Thoracic aorta (tissue), 2 donors: ENCODE data around the gene GLRA3. TPM values are rescaled to one million over a fixed set of nuclear protein-coding genes. Genes with fewer than 3 reads are reported as not detected.

Experiments used
- ATAC-seq: fragments of 150-250 bp; one replicate; pipeline ENCODE4 v1.8.0; 2017; ENCODE audit warnings: low read depth; ENCODE audit not compliant: insufficient number of reproducible peaks, low FRiP score
- DNase-seq: peaks from one replicate; pipeline ENCODE4 v3.0.0-alpha.2; 2020; ENCODE audit warnings: low spot score
- H3K27ac ChIP-seq, 2 donors: fragments of 200-600 bp; sonication (generic); 1 replicate in 1 of 2; 2 replicates in 1 of 2; pipeline ENCODE4 v1.5.1; 2016; ENCODE audit warnings: mild to moderate bottlenecking in 2 of 2, moderate library complexity in 2 of 2
- H3K27me3 ChIP-seq: fragments of 200-600 bp; sonication (generic); replicated peaks from 2 replicates; pipeline ENCODE4 v1.6.0; 2016; ENCODE audit warnings: mild to moderate bottlenecking; ENCODE audit not compliant: insufficient read depth
- H3K36me3 ChIP-seq: fragments of 200-600 bp; sonication (generic); one replicate; pipeline ENCODE4 v1.5.1; 2016
- H3K4me1 ChIP-seq, 2 donors: fragments of 200-600 bp; sonication (generic); 1 replicate in 1 of 2; 2 replicates in 1 of 2; pipeline versions ENCODE4 v1.5.1 to v1.6.0; 2016; ENCODE audit warnings: low read depth in 2 of 2, mild to moderate bottlenecking in 1 of 2; ENCODE audit not compliant: control insufficient read depth in 1 of 2
- H3K4me3 ChIP-seq: fragments of 200-600 bp; sonication (generic); 2 replicates; pipeline ENCODE4 v1.5.1; 2016; ENCODE audit warnings: mild to moderate bottlenecking
- H3K9me3 ChIP-seq: fragments of 200-600 bp; sonication (generic); 2 replicates; pipeline ENCODE4 v1.5.1; 2016
- CTCF ChIP-seq: fragments of 200-600 bp; sonication (generic); IDR thresholded peaks from one replicate; pipeline ENCODE4 v1.5.1; 2019; ENCODE audit warnings: antibody characterized with exemption
- total RNA-seq, 2 donors: library from RNA; depleted of rRNA; stranded (reverse); fragments of >200 nt; gene quantifications; one replicate each; pipeline versions ENCODE4 v1.1.0 to v1.2.3, GENCODE V29; 2016

GLRA3 gene
- total RNA-seq, 2 donors from 2014 or later, result not detected

DNA sequence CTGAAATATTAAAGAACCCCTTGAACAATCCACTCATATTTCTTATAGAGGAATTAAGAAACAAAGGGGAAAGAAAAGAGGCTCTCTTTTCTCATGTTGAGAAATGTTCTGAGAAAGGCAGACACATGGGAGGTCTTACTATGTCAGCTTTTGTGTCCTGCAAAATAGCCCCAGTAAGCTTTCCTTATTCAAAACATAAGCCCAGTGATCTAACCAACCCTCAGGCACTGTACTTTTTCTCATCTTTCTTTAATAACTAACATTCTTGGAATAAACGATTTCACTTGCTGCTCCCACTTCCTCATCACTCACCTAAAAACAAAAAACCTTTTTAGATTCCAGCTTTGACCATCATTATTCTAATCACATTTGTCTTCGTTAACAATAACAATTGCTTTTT lies 115.9 kb downstream of the GLRA3 start:
- Histone ChIP-seq H3K4me1 (peaks cover 0 to 3% of the 10 kb centered on the region in 2 donors), H3K27me3 (no peaks in the 10 kb centered on the region), H3K27ac (no peak overlapping the region), H3K9me3 (no peaks in the 10 kb centered on the region), H3K36me3 (no peaks in the 10 kb centered on the region), H3K4me3 (no peak overlapping the region)
- DNase-seq, result no peak
- TF ChIP-seq CTCF, result no peak
- no peak for ATAC-seq

DNA sequence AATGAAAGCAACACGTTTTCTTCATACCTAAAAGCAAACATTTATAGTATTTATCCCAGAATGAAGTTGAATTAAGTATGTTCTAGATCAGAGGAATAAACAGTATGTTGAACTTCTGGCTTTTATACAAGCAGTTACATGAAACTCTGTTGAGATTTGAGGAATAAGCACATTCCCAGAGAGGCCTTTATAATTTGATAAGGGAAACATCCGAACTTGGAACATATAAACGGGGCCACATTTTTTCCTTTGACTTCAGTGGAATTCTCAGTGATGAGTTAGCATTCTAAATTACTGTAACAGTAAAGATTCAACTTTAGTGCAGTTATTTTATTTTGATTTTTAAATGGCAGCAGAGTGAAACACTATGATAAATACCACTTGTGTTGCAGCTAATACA lies 119.5 kb downstream of the GLRA3 start:
- Histone ChIP-seq H3K9me3 (no peaks in the 10 kb centered on the region), H3K27me3 (no peaks in the 10 kb centered on the region), H3K36me3 (no peaks in the 10 kb centered on the region), H3K4me1 (no peaks in the 10 kb centered on the region), H3K4me3 (no peak overlapping the region), H3K27ac (no peak overlapping the region)
- ATAC-seq, result no peak
- DNase-seq, result no peak
- TF ChIP-seq CTCF, result no peak

DNA sequence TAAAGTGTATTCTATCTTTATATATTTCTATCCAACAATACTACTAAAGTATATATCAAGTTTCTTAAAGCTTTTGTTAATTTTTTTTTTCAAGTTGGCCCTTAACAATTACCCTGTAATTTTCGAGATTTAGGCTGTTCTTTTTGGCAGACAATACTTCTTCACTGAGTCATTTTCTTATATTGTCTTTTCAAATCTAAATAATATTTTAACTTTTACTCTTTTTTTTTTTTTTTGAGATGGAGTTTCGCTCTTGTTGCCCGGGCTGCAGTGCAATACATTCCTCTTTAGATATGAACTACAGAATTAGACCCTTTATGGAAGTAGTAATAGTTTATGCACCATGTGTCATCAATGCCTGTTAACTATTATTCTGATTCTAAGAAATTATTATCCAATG lies 120.7 kb downstream of the GLRA3 start:
- Histone ChIP-seq H3K36me3 (no peaks in the 10 kb centered on the region), H3K27ac (no peak overlapping the region), H3K27me3 (no peaks in the 10 kb centered on the region), H3K9me3 (no peaks in the 10 kb centered on the region), H3K4me1 (no peaks in the 10 kb centered on the region), H3K4me3 (no peak overlapping the region)
- no peak for TF ChIP-seq CTCF
- ATAC-seq (no peak), DNase-seq (no peak)

- H3K27ac ChIP-seq, result no peak overlapping the region
- DNase-seq (no peak), ATAC-seq (no peak)
- H3K4me3 ChIP-seq, result no peak overlapping the region
- no peaks in the 10 kb centered on the region for H3K9me3 ChIP-seq
- H3K36me3 ChIP-seq, result no peaks in the 10 kb centered on the region
- TF ChIP-seq CTCF, result no peak
- H3K4me1 ChIP-seq, result no peaks in the 10 kb centered on the region
- H3K27me3 ChIP-seq, result no peaks in the 10 kb centered on the region
These were observed 121.1 kb downstream of the GLRA3 start for GRCh38 chr4:174707902-174708301.

- no peak for TF ChIP-seq CTCF
- Histone ChIP-seq H3K4me3 (no peak overlapping the region), H3K4me1 (no peaks in the 10 kb centered on the region), H3K36me3 (no peaks in the 10 kb centered on the region), H3K9me3 (no peaks in the 10 kb centered on the region), H3K27ac (no peak overlapping the region), H3K27me3 (no peaks in the 10 kb centered on the region)
- ATAC-seq (no peak), DNase-seq (no peak)
These were observed 121.9 kb downstream of the GLRA3 start for GRCh38 chr4:174707051-174707676.
